Stomach (tissue), 9 donors: ENCODE results near the gene SSBP3. TPM values are rescaled to one million over a fixed set of nuclear protein-coding genes. Genes with fewer than 3 reads are reported as not detected.
A peak's percentile ranks its signal among the peaks of the same experiment; 100 is the strongest.

Experiments used
- DNase-seq, 2 donors: peaks; one replicate each; pipeline versions ENCODE4 v3.0.0 to v3.0.0-alpha.2; 2013 to 2019
- H3K27ac ChIP-seq, 5 donors: fragments of 200-600 bp in 4 of 5; sonication (generic) in 4 of 5; one replicate each; pipeline ENCODE4 v1.5.1; 2013 to 2019; ENCODE audit warnings: mild to moderate bottlenecking in 1 of 5, moderate library complexity in 1 of 5
- H3K27me3 ChIP-seq, 3 donors: fragments of 200-600 bp; sonication (generic); one replicate each; pipeline ENCODE4 v1.5.1; 2017 to 2019; ENCODE audit warnings: mixed run types in 1 of 3
- H3K36me3 ChIP-seq, 4 donors: fragments of 200-600 bp; sonication (generic); 1 replicate in 3 of 4; 2 replicates in 1 of 4; pipeline ENCODE4 v1.5.1; 2016 to 2019
- H3K4me1 ChIP-seq, 4 donors: fragments of 200-600 bp; sonication (generic); one replicate each; pipeline ENCODE4 v1.5.1; 2016 to 2019
- H3K4me3 ChIP-seq, 4 donors: fragments of 200-600 bp; sonication (generic) in 3 of 4; one replicate each; pipeline ENCODE4 v1.5.1; 2016 to 2019; ENCODE audit warnings: mild to moderate bottlenecking in 1 of 4
- H3K9me3 ChIP-seq, 4 donors: fragments of 200-600 bp; sonication (generic); one replicate each; pipeline ENCODE4 v1.5.1; 2016 to 2019
- EP300 ChIP-seq: sonication (generic); formaldehyde crosslinking; IDR thresholded peaks from one replicate; pipeline ENCODE4 v1.6.1; 2017; ENCODE audit warnings: antibody characterized with exemption
- POLR2A ChIP-seq, 4 donors: fragments of 450-650 bp; IDR thresholded peaks; one replicate each; pipeline ENCODE4 v1.6.1; 2016; ENCODE audit warnings: antibody characterized with exemption in 4 of 4, control low read depth in 2 of 4, mild to moderate bottlenecking in 1 of 4, moderate library complexity in 1 of 4
- POLR2AphosphoS5 ChIP-seq, 3 donors: sonication (generic); formaldehyde crosslinking; IDR thresholded peaks; one replicate each; pipeline ENCODE4 v1.6.1; 2016; ENCODE audit warnings: antibody characterized with exemption in 3 of 3
- WGBS, 5 donors: extraction: QIAGEN DNeasy Blood & Tissue Kit in 3 of 5; methylation state at CpG; one replicate each; pipeline versions ENCODE4 v1.1.5 to v1.1.7; 2013 to 2018; 5-methylcytosine and 5-hydroxymethylcytosine counted together
- intact Hi-C: fragments of 100-400 bp; cut with DNase I; formaldehyde crosslinking; loops from one replicate; pipeline ENCODE4 v1.15.1; 2023; ENCODE audit warnings: low total_unique reads
- polyA plus RNA-seq, 3 donors: library from polyadenylated mRNA; stranded (reverse); fragments of 200-250 nt; gene quantifications; one replicate each; pipeline ENCODE4 v1.2.3, GENCODE V29; 2013
- total RNA-seq, 5 donors: library from RNA; depleted of rRNA; stranded (reverse); fragments of >200 nt; gene quantifications; one replicate each; pipeline versions ENCODE4 v1.1.0 to v1.2.3, GENCODE V29; 2014 to 2016
- TF ChIP-seq, protein P1 (sequence below), 7 experiments: fragments of 450-650 bp in 4 of 7; fragments of 200-600 bp in 3 of 7; sonication (generic) in 3 of 7; IDR thresholded peaks; one replicate each; pipeline ENCODE4 v1.5.1; 2016 to 2019; ENCODE audit warnings: antibody characterized with exemption in 7 of 7, control low read depth in 2 of 7, mild to moderate bottlenecking in 1 of 7
- donor health status: healthy with polysubstance abuse.
- donor health status: Bipolar disorder and iron deficiency.
- donor health status: healthy.

The SSBP3 gene
- total and polyA plus RNA-seq, 8 donors = 4.3 to 100 (median 38.1) TPM

DNA sequence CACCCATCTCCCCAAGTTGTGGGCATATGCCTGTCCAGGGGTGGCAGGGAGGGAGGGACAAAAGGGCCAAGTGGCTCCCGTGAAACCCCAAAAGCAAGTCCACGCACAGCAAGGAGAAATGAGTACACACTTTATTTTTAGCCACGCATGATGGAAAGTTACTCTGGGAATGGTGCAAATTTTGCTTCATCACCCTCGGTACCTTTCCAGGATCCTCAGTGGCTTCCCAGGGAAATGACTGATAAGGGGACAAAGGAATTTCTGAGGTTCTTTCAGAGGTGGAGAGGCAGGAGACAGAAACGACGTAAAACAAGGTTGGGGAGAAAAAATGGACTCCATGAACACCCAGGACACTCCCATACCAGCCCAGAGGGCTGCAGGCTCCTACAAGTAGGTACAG, 65.8 kb downstream of the SSBP3 start:
- no peak for TF ChIP-seq EP300
- no peak for TF ChIP-seq POLR2AphosphoS5 (IDR thresholded peaks at IDR 0.05)
- TF ChIP-seq, protein P1, sequence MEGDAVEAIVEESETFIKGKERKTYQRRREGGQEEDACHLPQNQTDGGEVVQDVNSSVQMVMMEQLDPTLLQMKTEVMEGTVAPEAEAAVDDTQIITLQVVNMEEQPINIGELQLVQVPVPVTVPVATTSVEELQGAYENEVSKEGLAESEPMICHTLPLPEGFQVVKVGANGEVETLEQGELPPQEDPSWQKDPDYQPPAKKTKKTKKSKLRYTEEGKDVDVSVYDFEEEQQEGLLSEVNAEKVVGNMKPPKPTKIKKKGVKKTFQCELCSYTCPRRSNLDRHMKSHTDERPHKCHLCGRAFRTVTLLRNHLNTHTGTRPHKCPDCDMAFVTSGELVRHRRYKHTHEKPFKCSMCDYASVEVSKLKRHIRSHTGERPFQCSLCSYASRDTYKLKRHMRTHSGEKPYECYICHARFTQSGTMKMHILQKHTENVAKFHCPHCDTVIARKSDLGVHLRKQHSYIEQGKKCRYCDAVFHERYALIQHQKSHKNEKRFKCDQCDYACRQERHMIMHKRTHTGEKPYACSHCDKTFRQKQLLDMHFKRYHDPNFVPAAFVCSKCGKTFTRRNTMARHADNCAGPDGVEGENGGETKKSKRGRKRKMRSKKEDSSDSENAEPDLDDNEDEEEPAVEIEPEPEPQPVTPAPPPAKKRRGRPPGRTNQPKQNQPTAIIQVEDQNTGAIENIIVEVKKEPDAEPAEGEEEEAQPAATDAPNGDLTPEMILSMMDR (IDR thresholded peaks at IDR 0.05) = no peak
- no peak for TF ChIP-seq POLR2A (IDR thresholded peaks at IDR 0.05)
- 33 to 68% (median 38%) methylated on average over 6 of the region's 6 CpGs for WGBS, 5 donors
- Histone ChIP-seq H3K36me3 (peaks cover 0 to 5% (median 0%) of the 10 kb centered on the region in 4 donors), H3K4me1 (peaks cover 72 to 93% (median 86%) of the 10 kb centered on the region in 4 donors), H3K9me3 (no peaks in the 10 kb centered on the region), H3K4me3 (no peak overlapping the region), H3K27ac (peak overlapping the region; percentile 70 to 87 (median 81)), H3K27me3 (no peaks in the 10 kb centered on the region)
- intact Hi-C loops = loop anchor here (10.0 kb wide), 1 partner anchor 54 kb away; no protein-coding TSS in a partner anchor
- no peak for DNase-seq

DNA sequence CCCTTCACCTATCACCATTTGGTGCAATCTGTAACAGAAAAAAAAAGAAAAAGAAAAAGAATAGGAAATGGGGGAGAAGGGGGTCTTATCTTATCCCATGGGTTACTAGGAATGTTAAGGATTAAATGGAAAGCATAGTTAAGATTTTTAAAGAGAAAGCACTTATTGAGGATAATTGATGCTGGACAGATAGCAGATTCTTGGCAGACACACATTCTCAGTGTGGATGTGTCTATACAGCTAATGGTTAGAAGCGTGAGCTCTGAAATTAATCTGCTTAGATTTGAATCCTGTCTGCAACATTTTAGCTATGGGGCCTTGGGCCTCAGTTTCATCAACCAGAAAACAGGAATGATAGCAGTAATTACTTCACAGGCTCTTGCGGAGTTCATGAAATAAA, 67.1 kb downstream of the SSBP3 start:
- 70 to 88% (median 79%) methylated on average over 2 of the region's 2 CpGs for WGBS, 5 donors
- intact Hi-C loops = no loop called here

DNA sequence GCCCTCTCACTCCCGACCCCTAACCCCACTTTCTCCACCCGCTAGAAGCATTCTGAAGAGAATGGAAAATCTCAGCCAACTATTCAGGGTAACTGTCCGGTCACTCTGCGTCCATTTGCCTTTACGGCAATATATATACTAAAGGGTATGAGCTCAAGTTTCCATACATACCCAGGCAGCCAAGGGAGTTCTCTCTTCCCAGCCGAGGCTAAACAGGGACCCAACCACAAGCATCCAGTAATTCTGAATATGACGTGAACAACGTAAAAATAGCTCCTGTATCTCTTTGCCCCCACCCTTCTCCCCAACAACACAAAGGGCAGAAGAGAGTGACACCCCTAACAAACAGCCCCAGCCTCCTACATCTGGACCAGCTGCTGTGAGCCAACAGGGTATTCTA, 67.7 kb downstream of the SSBP3 start:
- TF ChIP-seq POLR2A (IDR thresholded peaks at IDR 0.05) = no peak
- no peaks in the 10 kb centered on the region for H3K27me3 ChIP-seq
- intact Hi-C loops = no loop called here
- no peaks in the 10 kb centered on the region for H3K36me3 ChIP-seq
- H3K4me3 ChIP-seq = no peak overlapping the region
- no peaks in the 10 kb centered on the region for H3K9me3 ChIP-seq
- H3K4me1 ChIP-seq = peaks cover 84 to 100% (median 95%) of the 10 kb centered on the region in 4 donors
- peak overlapping the region in 4 of 5 donors; percentile 5 to 87 (median 62) for H3K27ac ChIP-seq
- 51 to 63% (median 53%) methylated on average over 8 of the region's 8 CpGs for WGBS, 5 donors
- DNase-seq = peak in 1 of 2 donors; percentile 53

More for the DNA sequence above, 67.1 kb downstream of the SSBP3 start:
- Histone ChIP-seq H3K27ac (peak overlapping the region in 4 of 5 donors; percentile 70 to 87 (median 82)), H3K9me3 (no peaks in the 10 kb centered on the region), H3K4me1 (peaks cover 84 to 100% (median 95%) of the 10 kb centered on the region in 4 donors), H3K27me3 (no peaks in the 10 kb centered on the region), H3K36me3 (no peaks in the 10 kb centered on the region), H3K4me3 (no peak overlapping the region)
- DNase-seq = peak in 1 of 2 donors; percentile 46
- TF ChIP-seq, protein P1 (IDR thresholded peaks at IDR 0.05) = no peak
- no peak for TF ChIP-seq EP300

DNA sequence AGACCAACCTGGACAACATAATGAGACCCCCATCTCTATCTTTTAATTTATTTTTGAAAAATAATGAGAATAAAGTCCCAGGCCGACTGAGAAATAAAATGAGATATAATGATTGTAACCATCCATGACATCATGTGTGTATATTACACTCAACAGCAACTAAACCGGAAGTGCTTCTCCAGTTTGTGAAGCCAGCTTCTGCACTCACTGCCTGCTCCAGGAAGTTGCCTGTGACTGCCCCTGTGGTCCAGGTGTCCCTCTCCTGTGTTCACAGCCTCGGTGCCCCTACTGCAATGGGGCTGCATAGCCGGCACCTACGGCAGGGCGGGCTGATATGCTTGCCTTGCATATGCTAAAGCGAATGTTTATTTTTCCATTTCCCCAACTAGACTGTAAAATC, 68.3 kb downstream of the SSBP3 start:
- intact Hi-C loops = no loop called here
- H3K36me3 ChIP-seq = no peaks in the 10 kb centered on the region
- H3K4me3 ChIP-seq = no peak overlapping the region
- H3K9me3 ChIP-seq = no peaks in the 10 kb centered on the region
- 25 to 50% (median 36%) methylated on average over 7 of the region's 7 CpGs for WGBS, 5 donors
- TF ChIP-seq EP300 = no peak
- TF ChIP-seq, protein P1 (IDR thresholded peaks at IDR 0.05) = no peak
- TF ChIP-seq POLR2AphosphoS5 (IDR thresholded peaks at IDR 0.05) = no peak
- no peak for TF ChIP-seq POLR2A (IDR thresholded peaks at IDR 0.05)
- peak in 1 of 2 donors; percentile 79 for DNase-seq
- H3K27ac ChIP-seq = peak overlapping the region in 4 of 5 donors; percentile 44 to 87 (median 68)
- H3K4me1 ChIP-seq = peaks cover 84 to 100% (median 95%) of the 10 kb centered on the region in 4 donors
- no peaks in the 10 kb centered on the region for H3K27me3 ChIP-seq

DNA sequence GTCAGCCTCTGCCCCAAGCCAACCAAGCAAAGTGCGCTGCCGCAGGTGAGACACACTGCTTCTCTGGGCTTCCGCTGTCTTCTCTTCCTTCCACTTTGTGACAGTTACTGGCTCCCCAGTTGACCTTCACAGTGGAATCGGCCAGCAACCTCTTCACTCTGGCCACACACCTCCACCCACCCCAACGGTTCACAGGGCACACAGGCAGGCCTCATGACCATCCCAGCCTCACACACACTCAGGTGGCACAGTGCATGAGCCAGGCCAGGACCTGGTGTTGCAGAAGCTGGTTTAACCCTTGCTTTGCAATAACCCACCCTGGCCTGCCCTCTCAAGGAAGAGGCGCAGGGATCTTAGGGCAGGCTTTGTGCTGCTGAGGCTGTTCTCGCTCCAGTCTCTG, 69.2 kb downstream of the SSBP3 start:
- Histone ChIP-seq H3K4me3 (no peak overlapping the region), H3K9me3 (no peaks in the 10 kb centered on the region), H3K27ac (peak overlapping the region in 3 of 5 donors; percentile 87 to 89 (median 88)), H3K27me3 (no peaks in the 10 kb centered on the region), H3K4me1 (peaks cover 84 to 100% (median 95%) of the 10 kb centered on the region in 4 donors), H3K36me3 (no peaks in the 10 kb centered on the region)
- WGBS, 5 donors = 83 to 94% (median 86%) methylated on average over 7 of the region's 7 CpGs
- intact Hi-C loops = no loop called here
- no peak for TF ChIP-seq POLR2A (IDR thresholded peaks at IDR 0.05)
- TF ChIP-seq POLR2AphosphoS5 (IDR thresholded peaks at IDR 0.05) = no peak
- no peak for DNase-seq
